EH (cell line): ENCODE data around the gene DYSF.

Experiments used
- DNase-seq: peaks from one replicate; pipeline ENCODE4 v3.0.0-alpha.2; 2015; ENCODE audit warnings: low read depth

The DYSF gene

GRCh38 chr2:71615767-71616730, 162.7 kb downstream of the DYSF start:
- no peak for DNase-seq

DNA sequence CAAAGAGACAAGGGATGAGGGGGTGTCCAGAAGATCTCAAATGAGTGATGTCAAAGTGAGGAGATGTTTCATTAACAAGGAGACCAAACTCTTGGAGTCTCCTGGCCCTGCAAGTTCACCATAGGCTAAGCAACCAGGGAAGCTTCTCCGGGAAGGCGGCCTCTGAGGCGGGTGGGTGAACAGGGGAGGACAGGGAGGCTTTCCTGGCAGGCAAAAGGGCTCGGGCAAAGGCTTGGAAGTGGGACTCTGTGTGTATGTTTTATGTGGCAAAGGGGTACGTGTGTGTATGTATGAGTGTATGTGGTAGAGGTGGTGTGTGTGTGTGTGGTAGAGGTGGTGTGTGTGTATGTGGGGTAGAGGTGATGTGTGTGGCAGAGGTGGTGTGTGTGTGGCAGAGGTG, 163.9 kb downstream of the DYSF start:
- DNase-seq, result no peak

DNA sequence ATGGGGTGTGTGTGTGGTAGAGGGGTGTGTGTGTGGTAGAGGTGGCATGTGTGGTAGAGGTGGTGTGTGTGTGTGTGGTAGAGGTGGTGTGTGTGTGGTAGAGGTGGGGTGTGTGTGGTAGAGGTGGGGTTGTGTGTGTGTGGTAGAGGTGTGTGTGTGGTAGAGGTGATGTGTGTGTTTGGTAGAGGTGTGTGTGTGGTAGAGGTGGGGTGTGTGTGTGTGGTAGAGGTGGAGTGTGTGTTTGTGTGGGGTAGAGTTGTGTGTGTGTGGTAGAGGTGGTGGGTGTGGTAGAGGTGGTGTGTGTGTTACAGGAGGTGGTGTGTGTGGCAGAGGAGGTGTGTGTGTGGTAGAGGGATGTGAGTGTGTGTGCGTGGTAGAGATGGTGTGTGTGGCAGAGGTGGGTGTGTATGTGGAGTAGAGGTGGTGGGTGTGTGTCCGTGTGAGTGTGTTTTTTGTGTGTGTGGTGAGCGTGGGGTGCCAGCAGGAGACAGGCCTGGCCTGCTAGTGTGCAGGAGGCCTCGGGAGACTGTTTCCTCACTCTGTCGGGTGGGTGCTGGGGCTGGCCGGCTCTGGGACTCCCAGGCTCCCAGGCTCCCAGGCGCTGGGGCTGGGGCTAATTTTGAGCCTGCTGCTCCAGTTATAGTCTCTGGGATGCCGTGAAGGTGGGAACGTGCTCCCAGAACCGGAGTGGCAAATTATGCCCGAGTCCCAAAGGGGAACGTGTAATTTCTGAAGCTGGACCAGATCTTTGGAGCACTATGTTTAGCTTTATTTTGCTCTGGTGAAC, 165.2 kb downstream of the DYSF start:
- DNase-seq, result no peak

GRCh38 chr2:71619230-71619741, 165.9 kb downstream of the DYSF start:
- DNase-seq, result no peak

- no peak for DNase-seq
These were observed 166.8 kb downstream of the DYSF start for GRCh38 chr2:71620116-71620515.

GRCh38 chr2:71620851-71621251, 167.5 kb downstream of the DYSF start:
- no peak for DNase-seq

DNA sequence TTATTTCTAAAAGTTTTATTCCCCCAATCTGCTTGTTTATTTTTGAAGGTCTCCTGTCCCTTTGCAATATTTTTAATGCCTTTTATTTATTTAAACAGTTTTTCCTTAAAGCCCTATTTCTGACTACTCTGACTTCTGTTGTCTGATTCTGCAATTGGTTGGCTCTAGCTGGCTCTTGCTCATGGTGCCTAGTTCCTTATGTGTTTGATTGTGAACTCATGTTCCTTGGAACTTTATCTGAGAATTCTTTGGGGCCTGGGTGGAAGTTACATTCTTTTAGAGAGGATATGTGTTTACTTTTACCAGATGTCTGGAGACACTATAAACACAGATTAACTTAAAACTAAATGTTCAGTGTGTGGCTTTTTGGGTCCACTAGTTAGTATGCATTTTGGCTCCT, 175.9 kb downstream of the DYSF start:
- peak; percentile 30 for DNase-seq

DNA sequence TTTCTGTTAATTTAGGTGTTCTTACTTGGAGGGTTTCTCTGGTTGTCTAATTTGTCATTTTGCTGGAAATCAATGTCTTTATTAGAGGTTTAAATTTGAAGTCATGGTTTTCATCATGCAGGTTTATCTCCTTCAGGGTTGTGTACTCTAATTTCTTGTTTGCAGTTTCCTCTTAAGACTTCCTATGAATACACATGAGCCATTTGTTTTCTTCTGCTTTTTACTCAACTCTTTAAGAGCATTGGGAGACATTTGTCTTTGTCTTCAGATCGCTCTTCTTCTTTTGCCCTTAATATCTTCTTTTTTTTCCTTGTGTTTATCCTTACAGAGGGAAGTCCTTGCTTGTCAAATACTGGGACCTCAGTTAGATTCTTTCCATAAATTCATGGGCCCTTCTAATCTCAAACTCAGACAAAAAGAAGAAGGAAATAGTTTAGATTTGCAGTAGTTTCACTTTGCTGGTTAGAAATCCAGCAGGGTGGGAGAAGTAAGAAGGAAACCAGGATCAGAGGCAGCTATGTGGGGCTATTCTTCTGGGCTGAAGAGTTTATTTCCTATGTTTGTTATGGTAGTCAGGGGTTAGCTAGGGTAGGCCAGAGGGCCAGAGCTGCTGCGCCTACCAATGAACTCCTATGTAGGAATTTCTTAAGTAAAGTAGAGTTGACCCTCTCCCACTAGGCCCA, 176.6 kb downstream of the DYSF start:
- DNase-seq, result no peak

DNA sequence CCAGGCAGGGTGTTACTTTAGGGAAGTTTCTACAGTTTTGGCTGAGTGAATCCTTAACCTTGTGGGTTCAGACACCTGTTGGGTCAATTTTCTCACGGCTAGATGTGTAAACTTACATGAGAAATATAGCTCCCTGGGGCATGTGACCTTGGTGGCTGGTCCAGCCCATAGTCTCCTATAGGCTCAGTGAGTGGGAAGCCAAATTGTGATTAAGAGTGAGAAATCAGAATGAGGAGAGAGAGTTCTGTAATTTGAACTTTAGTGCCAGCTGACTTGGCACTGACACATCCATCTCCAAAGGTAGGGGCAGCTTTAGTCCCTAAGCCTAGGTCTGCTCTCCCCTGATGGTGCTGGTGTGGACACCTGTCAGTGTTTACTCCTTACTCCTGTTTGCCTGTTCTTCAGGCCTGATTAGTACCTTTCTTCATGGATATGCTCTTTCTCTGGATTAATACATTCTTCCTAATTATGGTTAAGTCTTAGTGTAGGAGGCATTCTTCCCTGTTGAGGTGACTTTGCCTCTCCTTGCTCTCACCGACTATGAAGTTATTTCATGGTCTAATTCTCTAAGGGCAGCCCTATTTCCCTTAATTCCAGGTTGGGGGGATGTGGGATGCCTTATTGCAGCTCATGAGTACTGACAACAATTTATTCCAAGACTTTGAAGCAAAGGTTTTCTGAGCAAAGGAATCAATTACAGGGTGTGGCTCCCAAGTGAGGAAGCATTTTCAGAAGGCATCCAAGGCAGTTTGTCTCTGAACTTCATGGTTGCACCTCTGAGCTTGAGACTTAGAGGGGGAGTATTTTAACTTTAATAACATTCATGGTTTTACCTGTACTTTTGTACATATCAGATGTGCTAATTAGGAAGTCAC, 177.3 kb downstream of the DYSF start:
- no peak for DNase-seq

DNA sequence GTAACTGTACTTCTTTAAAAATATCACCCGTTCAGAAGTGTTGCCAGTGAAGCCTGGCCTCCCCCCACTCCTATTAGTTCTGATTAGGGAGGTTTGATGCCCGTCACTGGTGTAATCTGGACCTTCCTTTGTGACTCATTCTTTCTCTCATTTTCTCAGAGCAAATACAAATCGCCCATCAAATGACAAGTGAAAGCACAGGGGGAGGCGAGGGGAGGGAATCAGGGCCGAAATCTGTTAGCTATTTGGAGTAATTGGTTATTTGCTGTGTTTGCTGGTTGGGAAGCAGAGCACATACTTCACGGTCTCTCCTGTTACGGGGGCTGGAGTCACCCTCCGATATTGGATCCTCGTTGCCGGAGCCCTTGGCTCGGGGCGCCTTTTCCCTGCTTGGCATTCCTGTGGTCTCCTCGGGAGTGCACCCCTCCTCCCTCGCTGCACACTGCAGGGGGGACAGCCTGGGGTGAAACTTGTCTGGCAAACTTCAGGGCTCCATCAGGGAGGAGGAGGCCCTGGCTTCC, 178.1 kb downstream of the DYSF start:
- peak; percentile 77 for DNase-seq

- no peak for DNase-seq
These were observed 179.7 kb downstream of the DYSF start for GRCh38 chr2:71633086-71633485.

- no peak for DNase-seq
These were observed 181.2 kb downstream of the DYSF start for GRCh38 chr2:71634567-71634966.

DNA sequence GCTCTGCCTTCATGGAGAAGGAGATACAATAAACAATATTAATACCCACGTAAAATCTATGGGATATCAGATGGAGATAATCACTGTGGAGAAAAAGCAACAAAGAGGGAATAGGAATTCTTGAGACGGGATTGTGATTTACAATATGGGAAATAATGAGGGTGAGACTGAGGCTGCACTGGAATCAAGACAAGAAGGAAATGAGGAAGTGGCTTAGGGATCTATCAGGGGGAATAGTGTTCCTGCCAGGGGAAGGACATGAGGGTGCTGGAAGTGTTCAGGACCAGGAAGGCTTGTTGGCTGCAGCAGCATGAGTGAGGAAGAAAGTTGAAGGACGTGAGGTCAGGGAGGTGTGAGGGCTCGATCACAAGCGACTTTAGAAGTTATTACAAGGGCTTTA, 182.4 kb downstream of the DYSF start:
- no peak for DNase-seq

GRCh38 chr2:71637168-71637567, 183.8 kb downstream of the DYSF start:
- no peak for DNase-seq

DNA sequence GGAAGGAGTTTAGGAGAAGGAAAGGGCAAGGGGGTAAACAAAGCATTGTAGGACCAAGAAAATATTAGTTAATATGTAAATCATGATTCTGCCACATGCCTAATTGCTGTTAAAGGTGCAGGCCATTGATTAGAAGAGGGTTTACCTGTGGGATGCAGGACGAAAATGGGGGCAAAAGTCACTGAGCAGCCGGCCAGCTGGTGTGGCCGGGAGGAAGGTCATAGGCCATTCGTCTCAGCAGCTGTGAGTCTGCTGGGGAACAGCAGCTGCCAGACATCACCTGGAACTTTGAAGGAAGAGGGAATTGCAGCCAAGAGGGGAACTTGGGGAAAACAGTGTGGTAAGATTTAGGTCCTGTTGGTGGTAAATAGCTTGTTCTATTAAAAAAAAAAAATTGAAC, 184.4 kb downstream of the DYSF start:
- no peak for DNase-seq

GRCh38 chr2:71639735-71640134, 186.4 kb downstream of the DYSF start:
- DNase-seq, result no peak

- DNase-seq, result no peak
These were observed 187.1 kb downstream of the DYSF start for GRCh38 chr2:71640489-71640888.

- DNase-seq, result no peak
These were observed 190.5 kb downstream of the DYSF start for GRCh38 chr2:71643674-71644357.

DNA sequence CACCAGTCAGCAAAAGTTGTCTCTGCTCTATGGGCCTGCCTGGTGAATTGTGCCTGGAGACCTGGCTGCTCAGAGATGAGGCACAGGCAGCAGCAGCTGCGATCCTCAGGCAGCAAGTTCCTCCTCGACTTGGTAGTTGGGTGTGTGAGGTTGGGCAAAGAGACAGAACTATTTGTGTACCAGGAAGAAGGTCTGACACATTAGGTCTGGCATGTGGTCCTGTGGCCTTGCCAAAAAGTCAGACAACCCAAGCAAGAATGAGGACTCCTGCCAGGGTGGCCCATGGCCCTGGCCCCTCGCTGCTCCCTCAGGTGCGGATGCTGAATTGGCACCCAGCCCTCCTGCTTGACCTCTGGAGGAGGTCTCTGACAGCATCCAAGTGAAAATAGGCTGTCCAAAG, 192.7 kb downstream of the DYSF start:
- DNase-seq, result peak; percentile 67

DNA sequence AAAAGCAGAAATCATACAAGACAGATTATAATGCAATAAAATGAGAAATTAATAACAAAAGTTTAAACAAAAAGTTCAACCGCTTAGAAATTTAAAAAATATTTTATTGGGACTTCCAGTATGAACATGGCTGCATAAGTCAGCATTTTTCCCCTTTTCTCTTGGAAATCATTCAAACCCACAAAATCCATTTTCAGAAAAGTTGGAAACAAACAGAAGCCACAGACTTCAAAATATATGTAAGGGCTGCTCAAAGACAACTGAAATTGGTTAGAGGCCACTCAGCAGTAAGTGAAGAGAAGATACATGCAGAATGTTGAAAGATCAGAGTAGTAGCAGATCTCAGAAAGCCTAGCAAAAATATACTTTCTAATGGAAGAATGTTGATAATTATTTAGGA, 194.0 kb downstream of the DYSF start:
- DNase-seq, result no peak

DNA sequence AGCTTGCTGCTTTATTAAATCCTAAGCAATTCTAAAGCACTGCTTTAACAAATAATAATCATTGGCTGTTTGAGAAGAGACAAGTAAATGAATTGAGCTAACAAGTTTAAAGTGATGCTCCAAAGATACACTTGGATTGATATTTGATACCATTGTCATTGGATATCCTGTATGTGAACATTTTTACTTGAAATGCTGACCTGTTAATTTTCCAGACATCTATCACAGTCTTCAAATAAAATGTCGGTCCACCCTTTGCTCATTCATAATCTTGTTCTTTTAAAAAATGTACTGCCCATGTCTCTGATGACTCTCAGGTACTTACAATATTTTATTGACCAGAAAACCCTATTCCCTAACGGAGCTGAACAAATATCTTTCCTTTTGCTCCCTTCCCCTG, 202.1 kb downstream of the DYSF start:
- DNase-seq, result no peak
